HG03565 (cell line): ENCODE measurements around the gene ST3GAL4.
A peak's percentile ranks its signal among the peaks of the same experiment; 100 is the strongest.

Experiments used
- ATAC-seq: cut with Tn5 transposase; IDR thresholded peaks from one replicate; pipeline ENCODE4 v1.9.1; 2021; ENCODE audit warnings: mild to moderate bottlenecking, moderate library complexity; ENCODE audit not compliant: unreplicated experiment

ST3GAL4 gene

GRCh38 chr11:126329644-126330211, 25.8 kb upstream of the ST3GAL4 start:
- ATAC-seq: no peak

GRCh38 chr11:126331286-126331685, 24.2 kb upstream of the ST3GAL4 start:
- no peak for ATAC-seq

DNA sequence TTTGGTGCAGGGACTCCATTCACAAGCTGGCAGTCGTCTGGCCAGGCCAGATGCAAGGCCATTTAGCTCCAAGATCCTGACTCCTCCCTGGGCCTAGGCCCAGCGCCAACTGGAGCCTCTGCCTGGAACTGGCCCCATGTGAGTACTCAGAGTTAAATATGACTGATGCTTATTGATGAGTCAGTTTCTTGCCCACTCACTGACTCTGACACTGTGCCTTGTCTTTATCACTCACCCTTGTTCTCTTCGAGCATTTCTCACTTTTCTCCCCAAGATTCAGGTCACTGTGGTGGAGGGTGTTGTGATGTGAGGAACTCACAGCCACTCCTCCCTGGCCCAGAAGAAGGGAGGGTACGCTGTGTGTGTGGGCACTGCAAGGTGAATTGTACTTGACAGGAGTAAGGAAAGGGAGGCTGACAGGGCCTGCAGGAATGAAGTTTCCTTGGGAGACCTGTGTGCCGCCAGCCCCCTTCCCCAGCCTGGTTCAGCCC, 23.2 kb upstream of the ST3GAL4 start:
- no peak for ATAC-seq

DNA sequence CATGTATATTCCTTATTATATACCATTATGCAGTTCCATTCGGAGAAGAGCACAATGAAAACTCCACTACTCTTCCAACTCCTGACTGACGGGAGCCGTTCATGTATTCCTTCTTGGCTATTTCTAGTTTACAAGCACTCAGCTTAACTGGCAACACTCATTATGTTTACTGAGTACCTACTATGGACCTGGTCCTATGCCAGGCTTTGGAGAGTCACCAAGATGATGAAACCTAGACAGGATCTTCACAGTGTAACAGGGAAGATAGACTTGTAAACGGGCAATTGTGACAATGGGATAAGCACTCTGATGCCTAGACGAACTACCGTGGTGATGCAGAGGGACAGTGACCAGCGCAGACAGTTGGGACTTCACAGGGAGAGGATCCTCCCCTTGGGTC, 22.3 kb upstream of the ST3GAL4 start:
- no peak for ATAC-seq

DNA sequence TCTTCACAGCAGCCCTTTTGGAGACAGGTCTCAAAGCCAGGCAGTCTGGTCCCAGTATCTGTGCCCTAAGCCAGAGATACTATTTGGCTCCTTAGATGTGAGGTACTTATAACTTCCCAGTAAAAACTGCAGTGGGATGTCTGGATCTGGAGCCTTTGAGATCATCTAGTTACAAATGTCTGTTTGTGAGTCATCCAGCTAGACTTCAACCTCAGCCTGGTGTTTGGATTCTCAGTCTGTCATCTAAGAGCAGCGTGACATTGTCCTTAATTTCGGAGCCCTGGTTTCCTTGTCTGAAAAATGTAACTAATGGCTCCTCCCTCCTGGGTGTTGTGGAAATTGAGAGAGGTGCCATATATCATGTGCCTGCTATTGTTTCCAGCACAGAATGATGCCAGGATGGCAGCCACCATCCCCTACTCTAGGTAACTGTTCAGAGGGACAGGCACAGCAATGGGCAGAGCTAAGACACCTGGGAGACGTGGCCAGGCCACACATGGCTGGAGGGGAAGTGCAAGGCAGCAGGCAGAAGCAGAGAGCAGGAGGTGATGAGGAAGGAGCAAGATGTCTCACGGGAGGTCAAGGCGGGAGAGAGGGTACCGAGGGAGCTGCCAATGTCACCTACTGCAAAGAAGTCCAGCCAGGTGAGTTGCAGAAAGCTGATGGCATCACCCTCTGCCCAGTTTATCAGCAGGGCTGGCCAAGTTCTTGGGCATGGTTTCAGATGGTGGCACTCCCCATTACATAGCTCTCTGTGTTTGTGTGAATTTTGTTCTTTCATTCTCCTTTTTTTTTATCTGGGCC, 20.6 kb upstream of the ST3GAL4 start:
- no peak for ATAC-seq

DNA sequence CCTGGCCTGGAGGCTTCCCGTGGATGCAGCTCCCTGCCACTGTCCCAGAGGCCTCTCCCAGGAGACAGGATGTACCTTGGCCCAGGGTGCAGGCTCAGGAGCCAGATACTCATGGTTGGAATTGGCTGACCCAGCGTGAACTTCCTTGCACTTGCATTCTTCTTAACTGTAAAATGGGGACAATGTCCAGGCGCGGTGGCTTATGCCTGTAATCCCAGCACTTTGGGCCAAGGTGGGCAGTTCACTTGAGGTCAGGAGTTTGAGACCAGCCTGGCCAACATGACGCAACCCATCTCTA, 20.1 kb upstream of the ST3GAL4 start:
- ATAC-seq: no peak

GRCh38 chr11:126336138-126336541, 19.3 kb upstream of the ST3GAL4 start:
- no peak for ATAC-seq

- ATAC-seq: no peak
Measured at GRCh38 chr11:126336671-126337101, 18.8 kb upstream of the ST3GAL4 start.

GRCh38 chr11:126337126-126337473, 18.4 kb upstream of the ST3GAL4 start:
- ATAC-seq: no peak

GRCh38 chr11:126337474-126338241, 17.8 kb upstream of the ST3GAL4 start:
- no peak for ATAC-seq

GRCh38 chr11:126338346-126339055, 17.0 kb upstream of the ST3GAL4 start:
- ATAC-seq: no peak

- ATAC-seq: no peak
Measured at GRCh38 chr11:126339073-126339862, 16.2 kb upstream of the ST3GAL4 start.

DNA sequence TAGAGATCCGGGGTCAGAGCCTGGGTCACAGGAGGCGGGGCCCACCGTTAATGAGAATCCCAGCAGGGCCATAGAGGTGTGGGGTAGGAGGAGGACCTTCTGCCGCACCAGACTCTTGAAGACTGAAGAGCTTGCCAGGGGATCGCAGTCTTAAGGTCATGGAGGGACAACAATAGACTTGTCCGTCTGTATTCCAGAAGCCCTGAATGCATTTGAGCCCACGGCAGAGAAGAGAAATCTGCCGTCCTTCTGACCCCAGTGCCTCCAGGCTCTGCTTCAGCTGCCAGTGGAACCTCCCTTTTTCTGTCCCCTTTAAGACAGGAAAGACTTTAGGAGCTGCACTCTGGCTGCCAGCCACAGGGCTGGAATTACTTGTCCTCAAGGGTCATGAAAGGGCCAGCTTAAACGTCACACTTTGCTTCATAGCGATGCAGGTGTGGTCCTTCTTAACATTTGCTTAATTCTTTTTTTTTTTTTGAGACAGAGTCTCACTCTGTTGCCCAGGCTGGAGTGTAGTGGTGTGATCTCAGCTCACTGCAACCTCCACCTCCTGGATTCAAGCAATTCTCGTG, 15.5 kb upstream of the ST3GAL4 start:
- ATAC-seq: no peak

DNA sequence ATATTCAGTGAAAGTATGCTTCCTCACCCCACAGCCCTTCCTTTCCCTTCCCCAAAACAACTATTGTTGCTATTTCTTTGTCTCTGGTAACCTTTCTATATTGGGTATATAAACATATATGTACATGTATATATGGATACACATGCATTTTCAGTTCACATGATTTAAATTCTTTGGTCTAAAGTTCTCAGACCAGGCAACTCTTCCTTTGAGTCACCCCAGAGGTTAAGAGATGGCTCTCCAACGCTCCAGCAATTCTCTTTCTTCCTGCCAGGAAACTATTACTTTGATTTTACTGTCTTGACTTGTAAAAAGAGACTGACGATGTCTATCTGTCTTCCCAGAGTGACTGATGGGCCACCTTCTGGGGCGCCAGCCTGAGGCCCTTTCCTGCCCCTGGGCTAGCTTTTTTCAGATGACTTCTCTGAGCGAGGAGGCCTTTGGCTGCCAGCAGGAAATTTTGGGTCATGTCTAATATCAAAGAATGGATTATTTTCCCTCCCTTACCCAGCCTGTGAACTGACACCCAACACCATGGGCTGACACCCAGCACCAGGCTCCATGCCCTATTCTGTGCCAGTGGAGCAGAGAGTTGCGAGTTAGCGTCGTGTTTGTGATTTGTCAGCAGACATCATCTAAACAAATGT, 14.4 kb upstream of the ST3GAL4 start:
- peak; percentile 66 for ATAC-seq

DNA sequence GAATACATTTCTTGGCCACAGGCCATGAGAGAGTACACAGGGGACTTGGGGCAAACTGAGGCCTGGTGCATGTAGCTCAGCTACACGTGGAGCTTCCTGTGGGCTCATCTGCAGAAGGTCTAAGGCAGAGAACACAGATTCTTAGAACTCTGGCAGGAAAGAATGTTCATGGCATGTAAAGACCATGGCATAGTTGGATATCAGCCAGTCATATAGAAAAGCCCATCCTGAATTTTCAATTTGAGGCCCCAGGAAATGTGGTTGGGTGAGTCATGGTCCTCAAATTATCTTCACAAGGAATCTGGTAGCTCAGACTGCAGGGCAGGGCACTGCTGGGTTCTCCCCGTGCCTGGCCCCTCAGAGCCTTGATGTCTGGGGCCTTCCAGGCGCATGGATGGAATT, 13.7 kb upstream of the ST3GAL4 start:
- no peak for ATAC-seq

DNA sequence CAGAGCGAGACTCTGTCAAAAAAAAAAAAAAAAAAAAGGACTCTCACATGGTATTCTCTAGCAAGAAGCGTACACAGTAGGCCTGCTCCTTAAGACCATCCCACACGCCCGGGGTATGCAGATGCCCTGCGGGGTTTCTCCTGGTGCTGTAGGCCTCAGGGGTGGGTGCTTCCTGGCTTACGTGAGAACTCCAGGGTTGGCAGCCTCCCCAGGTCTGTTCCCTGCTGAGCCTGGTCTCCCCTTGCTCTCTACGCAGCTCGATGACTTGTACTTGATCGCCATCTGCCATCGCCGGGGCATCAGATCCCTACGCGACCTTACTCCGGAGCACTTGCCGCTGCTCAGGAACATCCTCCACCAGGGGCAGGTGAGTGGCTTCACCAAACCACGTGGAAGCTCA, 12.4 kb upstream of the ST3GAL4 start:
- no peak for ATAC-seq

GRCh38 chr11:126344141-126345080, 11.1 kb upstream of the ST3GAL4 start:
- no peak for ATAC-seq

GRCh38 chr11:126345283-126345682, 10.2 kb upstream of the ST3GAL4 start:
- ATAC-seq: no peak
